Measurements from ENCODE around the gene SCUBE3.

SCUBE3 gene

GRCh38 chr6:35291491-35291890 is 77.7 kb downstream of the SCUBE3 start:
- no peak for DNase-seq (ENCODE audit: low read depth, low spot score)
- in situ Hi-C loops (cut with HindIII; ENCODE audit: low sequenced_read_pairs): no loop called here
- TF ChIP-seq CTCF (IDR thresholded peaks at IDR 0.05; ENCODE audit: low read depth, low read length): no peak
- H3K4me3 ChIP-seq (ENCODE audit: low read depth, low read length): no peak overlapping the region

GRCh38 chr6:35292494-35292893 is 78.7 kb downstream of the SCUBE3 start:
- DNase-seq (ENCODE audit: low read depth, low spot score): no peak
- H3K4me3 ChIP-seq (ENCODE audit: low read depth, low read length): no peak overlapping the region
- in situ Hi-C loops (cut with HindIII; ENCODE audit: low sequenced_read_pairs): no loop called here
- TF ChIP-seq CTCF (IDR thresholded peaks at IDR 0.05; ENCODE audit: low read depth, low read length): no peak

GRCh38 chr6:35293681-35294080 is 79.9 kb downstream of the SCUBE3 start:
- no peak overlapping the region for H3K4me3 ChIP-seq (ENCODE audit: low read depth, low read length)
- in situ Hi-C loops (cut with HindIII; ENCODE audit: low sequenced_read_pairs): no loop called here
- DNase-seq (ENCODE audit: low read depth, low spot score): no peak
- TF ChIP-seq CTCF (IDR thresholded peaks at IDR 0.05; ENCODE audit: low read depth, low read length): no peak

- TF ChIP-seq CTCF (IDR thresholded peaks at IDR 0.05; ENCODE audit: low read depth, low read length): peak; percentile 83
- no peak overlapping the region for H3K4me3 ChIP-seq (ENCODE audit: low read depth, low read length)
- in situ Hi-C loops (cut with HindIII; ENCODE audit: low sequenced_read_pairs): no loop called here
- peak; percentile 33 for DNase-seq (ENCODE audit: low read depth, low spot score)
Observed at GRCh38 chr6:35294308-35294945, 80.7 kb downstream of the SCUBE3 start.

GRCh38 chr6:35295036-35295435 is 81.3 kb downstream of the SCUBE3 start:
- H3K4me3 ChIP-seq (ENCODE audit: low read depth, low read length): no peak overlapping the region
- TF ChIP-seq CTCF (IDR thresholded peaks at IDR 0.05; ENCODE audit: low read depth, low read length): no peak
- DNase-seq (ENCODE audit: low read depth, low spot score): no peak
- in situ Hi-C loops (cut with HindIII; ENCODE audit: low sequenced_read_pairs): no loop called here

- no peak for TF ChIP-seq CTCF (IDR thresholded peaks at IDR 0.05; ENCODE audit: low read depth, low read length)
- no peak for DNase-seq (ENCODE audit: low read depth, low spot score)
- in situ Hi-C loops (cut with HindIII; ENCODE audit: low sequenced_read_pairs): no loop called here
- H3K4me3 ChIP-seq (ENCODE audit: low read depth, low read length): no peak overlapping the region
Observed at GRCh38 chr6:35295521-35296315, 82.0 kb downstream of the SCUBE3 start.
